Vagina (tissue), 2 donors: ENCODE measurements around the gene PCNX2. TPM values are rescaled to one million over a fixed set of nuclear protein-coding genes. Genes with fewer than 3 reads are reported as not detected.

Source experiments
- DNase-seq, 2 donors: peaks; one replicate each; pipeline ENCODE4 v3.0.0-alpha.2; 2017; ENCODE audit errors: extremely low spot score in 2 of 2
- H3K27ac ChIP-seq: fragments of 200-600 bp; sonication (generic); one replicate; pipeline ENCODE4 v1.5.1; 2019
- H3K27me3 ChIP-seq: fragments of 200-600 bp; sonication (generic); one replicate; pipeline ENCODE4 v1.5.1; 2019
- H3K36me3 ChIP-seq, 2 donors: fragments of 200-600 bp; sonication (generic); one replicate each; pipeline ENCODE4 v1.5.1; 2017 to 2019
- H3K4me1 ChIP-seq: fragments of 200-600 bp; sonication (generic); one replicate; pipeline ENCODE4 v1.5.1; 2019
- H3K4me3 ChIP-seq, 2 donors: fragments of 200-600 bp; sonication (generic); 1 replicate in 1 of 2; 2 replicates in 1 of 2; pipeline ENCODE4 v1.5.1; 2016 to 2019
- H3K9me3 ChIP-seq: fragments of 200-600 bp; sonication (generic); one replicate; pipeline ENCODE4 v1.5.1; 2019
- CTCF ChIP-seq, 3 experiments: fragments of 450-650 bp in 2 of 3; fragments of 200-600 bp in 1 of 3; sonication (generic) in 1 of 3; IDR thresholded peaks; one replicate each; pipeline ENCODE4 v1.5.1; 2017 to 2019; ENCODE audit warnings: antibody characterized with exemption in 3 of 3, mild to moderate bottlenecking in 2 of 3, moderate library complexity in 2 of 3
- POLR2A ChIP-seq, 2 donors: fragments of 450-650 bp; IDR thresholded peaks; one replicate each; pipeline ENCODE4 v1.6.1; 2017; ENCODE audit warnings: antibody characterized with exemption in 2 of 2, mild to moderate bottlenecking in 2 of 2, moderate library complexity in 2 of 2
- POLR2AphosphoS5 ChIP-seq, 2 donors: sonication (generic); formaldehyde crosslinking; IDR thresholded peaks; one replicate each; pipeline ENCODE4 v1.9.0; 2017; ENCODE audit warnings: antibody characterized with exemption in 2 of 2, mild to moderate bottlenecking in 2 of 2, low read depth in 1 of 2; ENCODE audit not compliant: insufficient read depth in 1 of 2
- intact Hi-C: fragments of 100-400 bp; cut with DNase I; formaldehyde crosslinking; loops from one replicate; pipeline ENCODE4 v1.15.1; 2023
- total RNA-seq: library from RNA; depleted of rRNA; stranded (reverse); fragments of >200 nt; gene quantifications from one replicate; pipeline ENCODE4 v1.2.3, GENCODE V29; 2016

Gene PCNX2
- total RNA-seq, 1 donor from 2014 or later: 29.2 TPM

- intact Hi-C loops: no loop called here
- Histone ChIP-seq H3K27ac (no peak overlapping the region), H3K4me1 (no peaks in the 10 kb centered on the region), H3K36me3 (no peaks in the 10 kb centered on the region), H3K4me3 (no peak overlapping the region), H3K27me3 (no peaks in the 10 kb centered on the region), H3K9me3 (peaks cover 4% of the 10 kb centered on the region)
- no peak for DNase-seq
- no peak for TF ChIP-seq CTCF (IDR thresholded peaks at IDR 0.05)
- TF ChIP-seq POLR2A (IDR thresholded peaks at IDR 0.05): no peak
- no peak for TF ChIP-seq POLR2AphosphoS5 (IDR thresholded peaks at IDR 0.05; ENCODE audit: insufficient read depth in 1 of 2, low read depth in 1 of 2)
These were observed 304.3 kb downstream of the PCNX2 start for GRCh38 chr1:232991238-232991637.

- H3K27me3 ChIP-seq: no peaks in the 10 kb centered on the region
- no peak for DNase-seq
- intact Hi-C loops: no loop called here
- no peaks in the 10 kb centered on the region for H3K36me3 ChIP-seq
- no peak for TF ChIP-seq POLR2AphosphoS5 (IDR thresholded peaks at IDR 0.05; ENCODE audit: insufficient read depth in 1 of 2, low read depth in 1 of 2)
- no peak for TF ChIP-seq POLR2A (IDR thresholded peaks at IDR 0.05)
- no peak for TF ChIP-seq CTCF (IDR thresholded peaks at IDR 0.05)
- H3K27ac ChIP-seq: no peak overlapping the region
- H3K4me1 ChIP-seq: no peaks in the 10 kb centered on the region
- H3K4me3 ChIP-seq: no peak overlapping the region
- peaks cover 4% of the 10 kb centered on the region for H3K9me3 ChIP-seq
These were observed 305.1 kb downstream of the PCNX2 start for GRCh38 chr1:232990176-232991128.

GRCh38 chr1:232988572-232989040 is 306.9 kb downstream of the PCNX2 start:
- Histone ChIP-seq H3K27ac (no peak overlapping the region), H3K4me1 (no peaks in the 10 kb centered on the region), H3K4me3 (no peak overlapping the region), H3K9me3 (peaks cover 1% of the 10 kb centered on the region), H3K36me3 (no peaks in the 10 kb centered on the region), H3K27me3 (no peaks in the 10 kb centered on the region)
- intact Hi-C loops: no loop called here
- TF ChIP-seq POLR2AphosphoS5 (IDR thresholded peaks at IDR 0.05; ENCODE audit: insufficient read depth in 1 of 2, low read depth in 1 of 2): no peak
- no peak for TF ChIP-seq CTCF (IDR thresholded peaks at IDR 0.05)
- no peak for TF ChIP-seq POLR2A (IDR thresholded peaks at IDR 0.05)
- no peak for DNase-seq

GRCh38 chr1:232987774-232988140 is 307.8 kb downstream of the PCNX2 start:
- no peak for TF ChIP-seq POLR2AphosphoS5 (IDR thresholded peaks at IDR 0.05; ENCODE audit: insufficient read depth in 1 of 2, low read depth in 1 of 2)
- TF ChIP-seq CTCF (IDR thresholded peaks at IDR 0.05): no peak
- TF ChIP-seq POLR2A (IDR thresholded peaks at IDR 0.05): no peak
- Histone ChIP-seq H3K9me3 (no peaks in the 10 kb centered on the region), H3K4me1 (no peaks in the 10 kb centered on the region), H3K4me3 (no peak overlapping the region), H3K27me3 (no peaks in the 10 kb centered on the region), H3K27ac (no peak overlapping the region), H3K36me3 (no peaks in the 10 kb centered on the region)
- DNase-seq: no peak
- intact Hi-C loops: no loop called here
